ENCODE results near the gene IGLON5.

GRCh38 chr19:51361239-51361638 is 49.8 kb downstream of the IGLON5 start:
- no peak for TF ChIP-seq CTCF (conservative IDR thresholded peaks at IDR 0.05)
- TF ChIP-seq EZH2 (IDR thresholded peaks at IDR 0.05; ENCODE audit: low read depth) = no peak
